Measurements from ENCODE around the gene POGK.

The POGK gene

GRCh38 chr1:166859597-166859996, 20.3 kb downstream of the POGK start:
- TF ChIP-seq CTCF (IDR thresholded peaks at IDR 0.05; ENCODE audit: low read depth, low read length), result no peak
- no peak overlapping the region for H3K4me3 ChIP-seq (ENCODE audit: low read depth, low read length)
- DNase-seq, result no peak
- H3K4me1 ChIP-seq, result no peaks in the 10 kb centered on the region
- peaks cover 80% of the 10 kb centered on the region for H3K36me3 ChIP-seq
- H3K9me3 ChIP-seq, result no peaks in the 10 kb centered on the region
- H3K27me3 ChIP-seq, result no peaks in the 10 kb centered on the region

DNA sequence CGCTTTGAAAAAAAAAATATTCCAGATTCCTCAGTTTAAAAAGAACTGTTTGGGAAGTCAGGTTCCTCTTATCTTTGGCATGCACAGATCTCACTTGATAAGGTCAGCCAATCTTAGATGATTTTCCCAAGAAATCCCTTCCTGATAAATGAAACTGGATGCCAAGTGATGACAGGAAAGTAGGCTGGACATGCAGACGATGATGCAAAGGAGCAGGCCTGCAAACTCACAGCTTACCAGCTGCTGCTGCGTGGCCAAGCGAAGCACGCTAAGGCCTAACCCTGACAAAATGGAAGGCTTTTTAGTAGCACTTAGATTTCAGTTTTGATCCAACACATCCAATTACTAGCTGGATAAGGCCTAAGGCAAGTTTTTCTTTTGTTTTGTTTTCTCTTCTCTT, 26.7 kb downstream of the POGK start:
- peaks cover 2% of the 10 kb centered on the region; the same call in 1 of the 2 replicates for H3K4me1 ChIP-seq
- H3K27me3 ChIP-seq, result no peaks in the 10 kb centered on the region
- H3K36me3 ChIP-seq, result peaks cover 43% of the 10 kb centered on the region
- H3K4me3 ChIP-seq (ENCODE audit: low read depth, low read length), result no peak overlapping the region
- no peaks in the 10 kb centered on the region for H3K9me3 ChIP-seq
- DNase-seq, result no peak
- no peak for TF ChIP-seq CTCF (IDR thresholded peaks at IDR 0.05; ENCODE audit: low read depth, low read length)

GRCh38 chr1:166868639-166869038, 29.4 kb downstream of the POGK start:
- no peak for DNase-seq
- Histone ChIP-seq H3K27me3 (no peaks in the 10 kb centered on the region), H3K4me1 (peaks cover 2% of the 10 kb centered on the region; the same call in 1 of the 2 replicates), H3K9me3 (no peaks in the 10 kb centered on the region), H3K4me3 (ENCODE audit: low read depth, low read length) (no peak overlapping the region), H3K36me3 (peaks cover 19% of the 10 kb centered on the region)
- TF ChIP-seq CTCF (IDR thresholded peaks at IDR 0.05; ENCODE audit: low read depth, low read length), result no peak

DNA sequence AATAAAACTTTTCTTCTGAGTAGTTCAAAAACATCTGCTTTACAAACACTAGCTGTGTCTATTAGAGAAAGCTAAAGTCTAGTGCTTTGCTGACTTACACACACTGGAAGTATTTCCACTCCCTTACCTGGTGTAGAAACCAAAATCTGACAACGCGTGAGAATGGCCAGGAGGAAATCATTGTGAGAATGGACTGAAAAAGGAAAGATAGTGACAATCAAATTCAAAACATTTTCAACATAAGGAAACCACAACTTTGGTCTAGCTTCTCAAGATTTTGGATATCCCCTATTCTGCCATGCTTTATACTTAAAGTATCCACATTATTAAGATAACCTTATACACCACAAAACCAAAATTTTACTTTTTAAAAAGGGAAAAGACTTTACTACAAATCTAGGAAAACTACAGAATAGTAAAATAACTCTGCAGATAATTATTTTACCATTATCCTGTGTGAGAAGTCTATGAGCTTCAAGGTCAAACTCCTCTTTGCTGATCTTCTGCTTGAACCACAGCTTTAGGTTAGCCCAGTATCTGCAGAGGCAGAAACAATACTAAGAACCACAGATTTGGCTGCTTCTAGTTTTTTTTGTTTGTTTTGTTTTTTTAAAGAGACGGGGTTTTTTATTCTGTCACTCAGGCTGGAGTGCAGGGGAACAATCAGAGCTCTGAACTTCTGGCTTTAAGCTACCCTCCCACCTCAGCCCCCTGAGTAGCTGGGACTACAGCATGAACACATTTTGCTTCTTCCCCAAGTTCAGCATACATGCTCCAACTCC, 30.2 kb downstream of the POGK start:
- peaks cover 2% of the 10 kb centered on the region; the same call in 1 of the 2 replicates for H3K4me1 ChIP-seq
- H3K9me3 ChIP-seq, result no peaks in the 10 kb centered on the region
- H3K27me3 ChIP-seq, result no peaks in the 10 kb centered on the region
- TF ChIP-seq CTCF (IDR thresholded peaks at IDR 0.05; ENCODE audit: low read depth, low read length), result no peak
- DNase-seq, result no peak
- H3K36me3 ChIP-seq, result peaks cover 16% of the 10 kb centered on the region
- H3K4me3 ChIP-seq (ENCODE audit: low read depth, low read length), result no peak overlapping the region

GRCh38 chr1:166870584-166870983, 31.3 kb downstream of the POGK start:
- DNase-seq, result no peak
- Histone ChIP-seq H3K9me3 (no peaks in the 10 kb centered on the region), H3K4me1 (peaks cover 2% of the 10 kb centered on the region; the same call in 1 of the 2 replicates), H3K36me3 (peaks cover 16% of the 10 kb centered on the region), H3K4me3 (ENCODE audit: low read depth, low read length) (no peak overlapping the region), H3K27me3 (no peaks in the 10 kb centered on the region)
- TF ChIP-seq CTCF (IDR thresholded peaks at IDR 0.05; ENCODE audit: low read depth, low read length), result no peak

DNA sequence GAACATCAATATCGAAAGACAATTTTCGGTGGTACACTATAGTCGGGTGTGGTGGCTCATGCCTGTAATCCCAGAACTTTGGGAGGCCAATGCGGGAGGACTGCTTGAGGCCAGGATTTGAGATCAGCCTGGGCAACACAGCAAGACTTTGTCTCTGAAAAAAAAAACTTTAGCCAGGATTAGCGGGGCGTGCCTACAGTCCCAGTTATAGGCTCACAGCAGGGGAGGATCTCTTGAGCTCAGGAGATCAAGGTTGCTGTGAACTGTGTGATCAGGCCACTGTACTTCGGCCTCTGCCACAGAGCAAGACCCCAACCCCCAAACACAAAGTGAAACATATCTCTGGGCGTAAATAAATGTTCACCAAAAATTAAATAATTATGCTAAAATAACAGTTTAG, 35.2 kb downstream of the POGK start:
- Histone ChIP-seq H3K27me3 (no peaks in the 10 kb centered on the region), H3K4me3 (ENCODE audit: low read depth, low read length) (no peak overlapping the region), H3K36me3 (no peaks in the 10 kb centered on the region), H3K4me1 (no peaks in the 10 kb centered on the region; the same call in 1 of the 2 replicates), H3K9me3 (no peaks in the 10 kb centered on the region)
- no peak for TF ChIP-seq CTCF (IDR thresholded peaks at IDR 0.05; ENCODE audit: low read depth, low read length)
- DNase-seq, result no peak

Data from BE2C (cell line).